ENCODE results near the gene NT5DC1.
"Not testable (repeated sequence)": the region's sequence is repeated elsewhere in the genome, so short reads cannot be mapped to it uniquely, and the experiment has no call there.

The NT5DC1 gene

GRCh38 chr6:116283191-116283590 lies 182.5 kb downstream of the NT5DC1 start:
- no peak for DNase-seq (ENCODE audit: low read depth, low spot score)
- H3K4me1 ChIP-seq (ENCODE audit: control insufficient read depth, insufficient read depth, low read length) = peaks cover 4% of the 10 kb centered on the region; the same call in 1 of the 2 replicates
- no peaks in the 10 kb centered on the region for H3K9me3 ChIP-seq (ENCODE audit: control insufficient read depth, insufficient read depth, low read length)
- H3K36me3 ChIP-seq (ENCODE audit: control insufficient read depth, insufficient read depth, low read length) = peaks cover 1% of the 10 kb centered on the region; the same call in 1 of the 2 replicates
- WGBS (ENCODE audit: insufficient coverage, insufficient read length) = no CpG with 5 or more reads among the region's 1 CpG
- no peak overlapping the region for H3K27ac ChIP-seq (ENCODE audit: low read length)
- H3K4me3 ChIP-seq (ENCODE audit: low read length) = no peak overlapping the region
- no peaks in the 10 kb centered on the region for H3K27me3 ChIP-seq (ENCODE audit: control insufficient read depth, insufficient read depth, low read length)

- H3K9me3 ChIP-seq (ENCODE audit: control insufficient read depth, insufficient read depth, low read length); H3K4me3 ChIP-seq (ENCODE audit: low read length); H3K4me1 ChIP-seq (ENCODE audit: control insufficient read depth, insufficient read depth, low read length); H3K27ac ChIP-seq (ENCODE audit: low read length); H3K27me3 ChIP-seq (ENCODE audit: control insufficient read depth, insufficient read depth, low read length); DNase-seq (ENCODE audit: low read depth, low spot score); H3K36me3 ChIP-seq (ENCODE audit: control insufficient read depth, insufficient read depth, low read length): not testable (repeated sequence)
- no CpG with 5 or more reads among the region's 4 CpGs for WGBS (ENCODE audit: insufficient coverage, insufficient read length)
Measured at GRCh38 chr6:116284984-116285383, 184.3 kb downstream of the NT5DC1 start.

GRCh38 chr6:116286773-116287358 lies 186.2 kb downstream of the NT5DC1 start:
- Histone ChIP-seq H3K4me3 (ENCODE audit: low read length) (no peak overlapping the region), H3K27me3 (ENCODE audit: control insufficient read depth, insufficient read depth, low read length) (no peaks in the 10 kb centered on the region), H3K36me3 (ENCODE audit: control insufficient read depth, insufficient read depth, low read length) (no peaks in the 10 kb centered on the region), H3K4me1 (ENCODE audit: control insufficient read depth, insufficient read depth, low read length) (peaks cover 1% of the 10 kb centered on the region; the same call in 1 of the 2 replicates), H3K27ac (ENCODE audit: low read length) (no peak overlapping the region), H3K9me3 (ENCODE audit: control insufficient read depth, insufficient read depth, low read length) (no peaks in the 10 kb centered on the region)
- no peak for DNase-seq (ENCODE audit: low read depth, low spot score)
- WGBS (ENCODE audit: insufficient coverage, insufficient read length) = no CpG with 5 or more reads among the region's 1 CpG

- Histone ChIP-seq H3K9me3 (ENCODE audit: control insufficient read depth, insufficient read depth, low read length) (no peaks in the 10 kb centered on the region), H3K27ac (ENCODE audit: low read length) (no peak overlapping the region), H3K4me1 (ENCODE audit: control insufficient read depth, insufficient read depth, low read length) (peaks cover 1% of the 10 kb centered on the region; the same call in 1 of the 2 replicates), H3K36me3 (ENCODE audit: control insufficient read depth, insufficient read depth, low read length) (no peaks in the 10 kb centered on the region), H3K4me3 (ENCODE audit: low read length) (no peak overlapping the region), H3K27me3 (ENCODE audit: control insufficient read depth, insufficient read depth, low read length) (no peaks in the 10 kb centered on the region)
- no CpG with 5 or more reads among the region's 2 CpGs for WGBS (ENCODE audit: insufficient coverage, insufficient read length)
- DNase-seq (ENCODE audit: low read depth, low spot score) = no peak
Measured at GRCh38 chr6:116287689-116288282, 187.1 kb downstream of the NT5DC1 start.

- Histone ChIP-seq H3K4me3 (ENCODE audit: low read length) (no peak overlapping the region), H3K4me1 (ENCODE audit: control insufficient read depth, insufficient read depth, low read length) (no peaks in the 10 kb centered on the region), H3K36me3 (ENCODE audit: control insufficient read depth, insufficient read depth, low read length) (no peaks in the 10 kb centered on the region), H3K27ac (ENCODE audit: low read length) (no peak overlapping the region), H3K9me3 (ENCODE audit: control insufficient read depth, insufficient read depth, low read length) (no peaks in the 10 kb centered on the region), H3K27me3 (ENCODE audit: control insufficient read depth, insufficient read depth, low read length) (no peaks in the 10 kb centered on the region)
- no CpG with 5 or more reads among the region's 2 CpGs for WGBS (ENCODE audit: insufficient coverage, insufficient read length)
- DNase-seq (ENCODE audit: low read depth, low spot score) = no peak
Measured at GRCh38 chr6:116289876-116290275, 189.2 kb downstream of the NT5DC1 start.

- Histone ChIP-seq H3K9me3 (ENCODE audit: control insufficient read depth, insufficient read depth, low read length) (no peaks in the 10 kb centered on the region), H3K27me3 (ENCODE audit: control insufficient read depth, insufficient read depth, low read length) (no peaks in the 10 kb centered on the region), H3K4me1 (ENCODE audit: control insufficient read depth, insufficient read depth, low read length) (no peaks in the 10 kb centered on the region), H3K36me3 (ENCODE audit: control insufficient read depth, insufficient read depth, low read length) (no peaks in the 10 kb centered on the region), H3K4me3 (ENCODE audit: low read length) (no peak overlapping the region), H3K27ac (ENCODE audit: low read length) (no peak overlapping the region)
- DNase-seq (ENCODE audit: low read depth, low spot score) = no peak
- WGBS (ENCODE audit: insufficient coverage, insufficient read length) = no CpG with 5 or more reads among the region's 2 CpGs
Measured at GRCh38 chr6:116290799-116291198, 190.1 kb downstream of the NT5DC1 start.

GRCh38 chr6:116291701-116292396 lies 191.2 kb downstream of the NT5DC1 start:
- no peak overlapping the region for H3K4me3 ChIP-seq (ENCODE audit: low read length)
- H3K4me1 ChIP-seq (ENCODE audit: control insufficient read depth, insufficient read depth, low read length) = no peaks in the 10 kb centered on the region
- no peak for DNase-seq (ENCODE audit: low read depth, low spot score)
- H3K27me3 ChIP-seq (ENCODE audit: control insufficient read depth, insufficient read depth, low read length) = no peaks in the 10 kb centered on the region
- no peaks in the 10 kb centered on the region for H3K36me3 ChIP-seq (ENCODE audit: control insufficient read depth, insufficient read depth, low read length)
- 100% methylated on average over 1 of the region's 4 CpGs for WGBS (ENCODE audit: insufficient coverage, insufficient read length)
- H3K9me3 ChIP-seq (ENCODE audit: control insufficient read depth, insufficient read depth, low read length) = no peaks in the 10 kb centered on the region
- H3K27ac ChIP-seq (ENCODE audit: low read length) = no peak overlapping the region

- H3K9me3 ChIP-seq (ENCODE audit: control insufficient read depth, insufficient read depth, low read length) = no peaks in the 10 kb centered on the region
- no peaks in the 10 kb centered on the region for H3K27me3 ChIP-seq (ENCODE audit: control insufficient read depth, insufficient read depth, low read length)
- no peaks in the 10 kb centered on the region for H3K36me3 ChIP-seq (ENCODE audit: control insufficient read depth, insufficient read depth, low read length)
- no peak overlapping the region for H3K27ac ChIP-seq (ENCODE audit: low read length)
- WGBS (ENCODE audit: insufficient coverage, insufficient read length) = no CpG with 5 or more reads among the region's 1 CpG
- DNase-seq (ENCODE audit: low read depth, low spot score) = no peak
- no peaks in the 10 kb centered on the region for H3K4me1 ChIP-seq (ENCODE audit: control insufficient read depth, insufficient read depth, low read length)
- no peak overlapping the region for H3K4me3 ChIP-seq (ENCODE audit: low read length)
Measured at GRCh38 chr6:116292553-116292952, 191.9 kb downstream of the NT5DC1 start.

GRCh38 chr6:116298273-116298672 lies 197.6 kb downstream of the NT5DC1 start:
- no peaks in the 10 kb centered on the region for H3K4me1 ChIP-seq (ENCODE audit: control insufficient read depth, insufficient read depth, low read length)
- no peaks in the 10 kb centered on the region for H3K36me3 ChIP-seq (ENCODE audit: control insufficient read depth, insufficient read depth, low read length)
- H3K27me3 ChIP-seq (ENCODE audit: control insufficient read depth, insufficient read depth, low read length) = no peaks in the 10 kb centered on the region
- no peak overlapping the region for H3K4me3 ChIP-seq (ENCODE audit: low read length)
- WGBS (ENCODE audit: insufficient coverage, insufficient read length) = no CpG with 5 or more reads among the region's 3 CpGs
- DNase-seq (ENCODE audit: low read depth, low spot score) = no peak
- H3K27ac ChIP-seq (ENCODE audit: low read length) = no peak overlapping the region
- no peaks in the 10 kb centered on the region for H3K9me3 ChIP-seq (ENCODE audit: control insufficient read depth, insufficient read depth, low read length)

- no peaks in the 10 kb centered on the region for H3K36me3 ChIP-seq (ENCODE audit: control insufficient read depth, insufficient read depth, low read length)
- H3K4me1 ChIP-seq (ENCODE audit: control insufficient read depth, insufficient read depth, low read length) = no peaks in the 10 kb centered on the region
- no peaks in the 10 kb centered on the region; the same call in 1 of the 2 replicates for H3K9me3 ChIP-seq (ENCODE audit: control insufficient read depth, insufficient read depth, low read length)
- no peak overlapping the region for H3K4me3 ChIP-seq (ENCODE audit: low read length)
- no peak overlapping the region for H3K27ac ChIP-seq (ENCODE audit: low read length)
- H3K27me3 ChIP-seq (ENCODE audit: control insufficient read depth, insufficient read depth, low read length) = no peaks in the 10 kb centered on the region
- no peak for DNase-seq (ENCODE audit: low read depth, low spot score)
Measured at GRCh38 chr6:116298973-116299372, 198.3 kb downstream of the NT5DC1 start.
